Endothelial cell of umbilical vein (primary cell): ENCODE measurements around the gene ZMAT5. TPM values are rescaled to one million over a fixed set of nuclear protein-coding genes. Genes with fewer than 3 reads are reported as not detected.

Source experiments
- BruUV-seq: library from RNA; stranded (reverse); fragments of 400-500 nt; replicated peaks from 2 replicates; lab custom pipeline; 2021; lab: Mats Ljungman, UMichigan
- CTCF ChIA-PET: fragments of 300-600, 350-600 bp; sonication (Branson Sonifier 250); formaldehyde crosslinking; loops from one replicate; lab custom pipeline; 2021; ENCODE audit warnings: antibody characterized with exemption, inconsistent platforms; lab: Charles Lee
- POLR2A ChIA-PET: fragments of 300-600, 350-600 bp; sonication (Branson Sonifier 250); formaldehyde crosslinking; loops from one replicate; lab custom pipeline; 2021; ENCODE audit warnings: antibody characterized with exemption, inconsistent platforms; lab: Charles Lee
- DNase-seq: peaks from one replicate; pipeline ENCODE4 v3.0.0-alpha.2; 2011; ENCODE audit warnings: low read depth, low spot score
- FAIRE-seq: peaks from 2 replicates; lab custom pipeline; 2011; peaks lifted over from hg19 to GRCh38; lab: Jason Lieb, UNC
- H2AFZ ChIP-seq: 2 replicates; pipeline ENCODE4 v1.6.0; 2012; ENCODE audit warnings: low read depth, low read length, control low read depth, inconsistent platforms
- H3K27ac ChIP-seq: 2 replicates; pipeline ENCODE4 v1.5.1; 2011; ENCODE audit warnings: low read depth, mild to moderate bottlenecking, control low read depth, low read length, moderate library complexity; ENCODE audit not compliant: insufficient read depth
- H3K27me3 ChIP-seq, 2 experiments: 2 replicates each; pipeline versions ENCODE4 v1.6.0 to v1.6.1; 2011; ENCODE audit warnings: low read length in 2 of 2, mixed read lengths in 1 of 2; ENCODE audit not compliant: control insufficient read depth in 2 of 2, insufficient read depth in 2 of 2
- H3K36me3 ChIP-seq, 2 experiments: 2 replicates in 1 of 2; 3 replicates in 1 of 2; pipeline ENCODE4 v1.5.1; 2011; ENCODE audit warnings: low read length in 2 of 2, mild to moderate bottlenecking in 1 of 2, moderate library complexity in 1 of 2; ENCODE audit not compliant: control insufficient read depth in 2 of 2, insufficient read depth in 2 of 2; ENCODE audit errors: extremely low read depth in 1 of 2
- H3K4me1 ChIP-seq: 3 replicates; pipeline ENCODE4 v1.5.1; 2011; ENCODE audit warnings: mild to moderate bottlenecking, low read length; ENCODE audit not compliant: control insufficient read depth, insufficient read depth; ENCODE audit errors: extremely low read depth
- H3K4me2 ChIP-seq: 2 replicates; pipeline ENCODE4 v1.6.1; 2011; ENCODE audit warnings: low read length, control low read depth, mixed read lengths; ENCODE audit not compliant: insufficient read depth
- H3K4me3 ChIP-seq, 3 experiments: fragments of 200-600 bp in 1 of 3; sonication (generic), shearing (Covaris generic) in 1 of 3; replicated peaks in 1 of 3; 2 replicates each; pipeline ENCODE4 v1.5.1; 2011 to 2016; ENCODE audit warnings: control low read depth in 3 of 3, low read length in 3 of 3, mild to moderate bottlenecking in 2 of 3, inconsistent platforms in 1 of 3, low read depth in 1 of 3, moderate library complexity in 1 of 3; ENCODE audit not compliant: insufficient read depth in 1 of 3
- H3K79me2 ChIP-seq: 2 replicates; pipeline ENCODE4 v1.6.0; 2012; ENCODE audit warnings: low read length, inconsistent platforms; ENCODE audit not compliant: control insufficient read depth, insufficient read depth
- H3K9ac ChIP-seq: replicated peaks from 2 replicates; pipeline ENCODE3; 2011; ENCODE audit warnings: low read length, control low read depth; ENCODE audit not compliant: insufficient read depth; ENCODE audit errors: extremely low read depth
- H3K9me1 ChIP-seq: replicated peaks from 3 replicates; pipeline ENCODE4 v1.6.0; 2011; ENCODE audit warnings: mild to moderate bottlenecking, low read length; ENCODE audit not compliant: control insufficient read depth, insufficient read depth; ENCODE audit errors: extremely low read depth
- H3K9me3 ChIP-seq: replicated peaks from 2 replicates; pipeline ENCODE4 v1.5.1; 2012; ENCODE audit warnings: low read length, inconsistent platforms; ENCODE audit not compliant: control insufficient read depth, insufficient read depth
- H4K20me1 ChIP-seq: replicated peaks from 2 replicates; pipeline ENCODE3; 2011; ENCODE audit warnings: mild to moderate bottlenecking, low read length; ENCODE audit not compliant: control insufficient read depth, insufficient read depth; ENCODE audit errors: extremely low read depth
- EZH2 ChIP-seq: IDR thresholded peaks from 2 replicates; pipeline ENCODE4 v1.6.1; 2012; ENCODE audit warnings: borderline replicate concordance, low read depth, mild to moderate bottlenecking, moderate library complexity, low read length, inconsistent platforms; ENCODE audit not compliant: severe bottlenecking
- FOS ChIP-seq: IDR thresholded peaks from 2 replicates; pipeline ENCODE4 v1.6.1; 2011; ENCODE audit warnings: mild to moderate bottlenecking, low read length, moderate library complexity, borderline replicate concordance; ENCODE audit not compliant: insufficient read depth
- GATA2 ChIP-seq: IDR thresholded peaks from 2 replicates; pipeline ENCODE4 v1.7.0; 2011; ENCODE audit warnings: low read depth, mild to moderate bottlenecking, moderate library complexity, mixed read lengths, low read length; ENCODE audit not compliant: insufficient read length, insufficient read depth
- JUN ChIP-seq: IDR thresholded peaks from 2 replicates; pipeline ENCODE4 v1.6.1; 2011; ENCODE audit warnings: borderline replicate concordance, low read depth; ENCODE audit not compliant: insufficient read length, insufficient read depth
- MYC ChIP-seq: IDR thresholded peaks from one replicate; pipeline ENCODE4 v1.6.1; 2011; ENCODE audit warnings: mild to moderate bottlenecking, low read depth, low read length
- POLR2A ChIP-seq: IDR thresholded peaks from 2 replicates; pipeline ENCODE4 v1.6.1; 2012; ENCODE audit warnings: low read depth, mild to moderate bottlenecking, control low read depth, low read length
- POLR2AphosphoS5 ChIP-seq: IDR thresholded peaks from 2 replicates; pipeline ENCODE4 v1.6.1; 2012; ENCODE audit warnings: low read depth, mild to moderate bottlenecking, control low read depth, low read length, moderate library complexity; ENCODE audit not compliant: insufficient read depth
- dilution Hi-C: fragments of 300-500 bp; cut with MboI; formaldehyde crosslinking; loops from one replicate; pipeline ENCODE4 v1.15.0; 2019; ENCODE audit warnings: low sequenced_read_pairs; ENCODE audit not compliant: extremely low pct_ligation_motif_present
- intact Hi-C: fragments of 100-400 bp; cut with micrococcal nuclease; formaldehyde crosslinking; loops from one replicate; pipeline ENCODE4 v1.10.0; 2022
- polyA plus RNA-seq, 4 experiments: library from polyadenylated mRNA; depleted of rRNA in 3 of 4; stranded (reverse) in 3 of 4; unstranded in 1 of 4; fragments of >200 nt; gene quantifications; 2 replicates each; pipeline versions ENCODE4 v1.2.1 to v1.2.3, GENCODE V29; 2011 to 2012; ENCODE audit warnings: missing spikeins in 1 of 4
- total RNA-seq: library from RNA; stranded (reverse); gene quantifications from 2 replicates; pipeline ENCODE4 v1.2.3, GENCODE V29; 2021
- TF ChIP-seq, protein P1 (sequence below): IDR thresholded peaks from 2 replicates; pipeline ENCODE4 v1.6.1; 2011; ENCODE audit not compliant: insufficient read depth, insufficient read length
- TF ChIP-seq, protein P2 (sequence below), 2 donors: IDR thresholded peaks; 1 replicate in 1 of 2; 2 replicates in 1 of 2; pipeline ENCODE4 v1.5.1; 2011; ENCODE audit warnings: low read length in 2 of 2, mild to moderate bottlenecking in 2 of 2, moderate library complexity in 2 of 2, control low read depth in 1 of 2, inconsistent platforms in 1 of 2, low read depth in 1 of 2; ENCODE audit not compliant: insufficient read depth in 1 of 2; ENCODE audit errors: extremely low read depth in 1 of 2

ZMAT5 gene
- total and polyA plus RNA-seq, 2 donors (not counting 3 experiments of a cell fraction or from before 2014, with no cell fraction given) = 24.9 to 43.6 TPM

DNA sequence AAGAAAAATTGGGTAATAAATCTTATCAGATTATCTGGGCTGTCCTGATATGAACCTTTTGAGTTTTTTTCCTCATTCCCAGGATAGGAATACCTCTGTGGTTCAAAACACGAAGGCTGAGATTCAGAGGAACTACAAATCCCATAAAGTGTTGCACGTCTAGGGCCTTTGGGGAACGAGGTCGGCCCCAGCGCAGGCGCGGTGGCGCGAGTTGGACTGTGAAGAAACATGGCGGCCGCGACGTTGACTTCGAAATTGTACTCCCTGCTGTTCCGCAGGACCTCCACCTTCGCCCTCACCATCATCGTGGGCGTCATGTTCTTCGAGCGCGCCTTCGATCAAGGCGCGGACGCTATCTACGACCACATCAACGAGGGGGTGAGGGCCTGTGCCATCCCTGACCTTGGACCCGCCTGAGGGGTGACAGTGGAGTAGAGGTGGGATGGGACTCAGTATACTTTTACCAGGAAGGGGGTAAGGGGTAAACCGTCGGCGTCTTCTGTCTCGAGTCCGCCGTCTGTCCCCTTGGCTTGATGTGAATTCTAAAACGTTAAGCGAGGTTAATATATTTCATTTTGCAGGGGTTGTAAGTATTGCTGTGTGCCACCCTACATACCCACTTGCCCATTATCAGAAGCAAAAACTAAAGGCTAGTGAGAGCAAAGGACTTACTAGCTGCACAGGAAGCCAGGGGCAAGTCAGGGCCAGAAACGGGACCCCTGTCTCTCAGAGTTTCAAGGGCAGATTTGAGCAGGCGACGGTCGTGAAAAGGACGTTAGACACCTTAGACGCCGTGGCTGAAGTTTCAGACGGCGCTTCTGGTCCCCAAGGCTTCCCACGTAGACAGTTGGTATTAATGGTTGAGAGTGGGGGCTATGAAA is 604 bp upstream of the ZMAT5 start, which contains the start of gene UQCR10:
UQCR10 (plus strand) TSS at position 199 of the 881 bp plus-strand sequence; CDS start at position 229, 30 bp downstream.
- dilution Hi-C loops (no loop called here), intact Hi-C loops (loop anchor here (1.0 to 2.0 kb wide), 3 partner anchors 115 to 429 kb away; partner anchors contain the start of gene MTMR3)
- ChIA-PET CTCF (interaction anchor here (0.7 to 1.8 kb wide), 5 partner anchors 8 to 321 kb away, joined by 3 to 10 read pairs (median 5); no protein-coding TSS in a partner anchor), POLR2A (interaction anchor here (0.8 to 1.0 kb wide), 2 partner anchors 9 to 45 kb away, joined by 3 read pairs; no protein-coding TSS in a partner anchor)
- FAIRE-seq (no peak), DNase-seq (peak; percentile 93)
- H2AFZ ChIP-seq = peak within 1 kb of the TSS; percentile 74
- H3K4me3 ChIP-seq = peak within 1 kb of the TSS; percentile 44 to 98 (median 81)
- peaks cover 15% of the 10 kb centered on the region for H3K79me2 ChIP-seq
- TF ChIP-seq POLR2A = peak; percentile 89
- TF ChIP-seq POLR2AphosphoS5 = peak; percentile 67
- no peak for TF ChIP-seq EZH2
- peak within 1 kb of the TSS; percentile 67 for H3K27ac ChIP-seq
- peak within 1 kb of the TSS; percentile 78 for H3K9ac ChIP-seq
- no peaks in the 10 kb centered on the region for H3K9me3 ChIP-seq
- BruUV-seq = TSS peak; percentile 66
- peaks cover 12% of the 10 kb centered on the region for H3K4me1 ChIP-seq
- H3K9me1 ChIP-seq = no peaks in the 10 kb centered on the region
- H3K27me3 ChIP-seq = no peaks in the 10 kb centered on the region
- H3K4me2 ChIP-seq = peak within 1 kb of the TSS; percentile 88
- H4K20me1 ChIP-seq = no peaks in the 10 kb centered on the region
- peaks cover 0 to 4% of the 10 kb centered on the region in 2 experiments for H3K36me3 ChIP-seq

DNA sequence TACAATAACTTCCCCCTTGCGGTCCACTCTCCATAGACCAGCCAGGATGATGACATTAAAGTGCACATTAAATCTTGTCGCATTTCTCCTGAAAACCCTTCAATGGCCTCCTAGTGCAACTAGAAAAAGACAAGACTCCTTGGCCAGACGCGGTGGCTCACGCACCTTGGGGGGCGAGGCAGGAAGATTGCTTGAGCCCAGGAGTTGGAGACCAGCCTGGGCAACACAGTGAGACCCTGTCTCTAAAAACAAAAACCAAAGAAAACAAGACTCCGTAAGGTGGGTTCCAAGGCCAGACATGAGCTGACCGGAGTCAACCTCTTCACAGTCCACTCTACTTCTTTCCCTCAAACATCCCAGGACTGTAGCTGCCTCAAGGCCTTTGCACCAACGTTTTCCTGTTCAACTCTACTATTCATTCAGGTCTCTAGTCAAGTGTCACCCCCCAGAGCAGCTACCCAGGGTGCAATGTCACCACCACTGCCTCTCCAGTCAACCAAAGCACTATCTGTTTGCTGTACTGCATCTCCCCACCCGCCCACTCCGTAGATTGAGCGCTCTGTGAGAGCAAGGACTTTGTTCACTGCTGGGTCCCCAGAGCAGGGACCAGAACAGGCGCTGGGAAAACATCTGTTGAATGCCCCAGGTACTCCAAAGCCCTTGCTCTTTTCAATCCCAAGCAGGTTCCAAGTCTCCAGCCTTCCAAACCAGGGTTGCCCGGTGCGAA is 739 bp downstream of the ZMAT5 start:
- Histone ChIP-seq H3K9me1 (no peaks in the 10 kb centered on the region), H3K9me3 (no peaks in the 10 kb centered on the region), H3K9ac (peak overlapping the region; percentile 78), H3K4me3 (peak overlapping the region; percentile 44 to 80 (median 71)), H3K79me2 (peaks cover 15% of the 10 kb centered on the region), H3K27me3 (no peaks in the 10 kb centered on the region), H3K27ac (peak overlapping the region; percentile 67), H3K4me1 (peaks cover 12% of the 10 kb centered on the region), H4K20me1 (no peaks in the 10 kb centered on the region), H3K4me2 (peak overlapping the region; percentile 81), H3K36me3 (peaks cover 0 to 4% of the 10 kb centered on the region in 2 experiments), H2AFZ (peak overlapping the region; percentile 69)
- no peak for FAIRE-seq
- CTCF ChIA-PET = interaction anchor here (0.7 to 1.8 kb wide), 6 partner anchors 10 to 323 kb away, joined by 3 to 10 read pairs (median 4); no protein-coding TSS in a partner anchor
- intact Hi-C loops (loop anchor here (2.0 kb wide), 1 partner anchor 117 kb away; the partner anchor contains the start of gene MTMR3), dilution Hi-C loops (no loop called here)
- TF ChIP-seq POLR2A = no peak
- TF ChIP-seq, protein P1, sequence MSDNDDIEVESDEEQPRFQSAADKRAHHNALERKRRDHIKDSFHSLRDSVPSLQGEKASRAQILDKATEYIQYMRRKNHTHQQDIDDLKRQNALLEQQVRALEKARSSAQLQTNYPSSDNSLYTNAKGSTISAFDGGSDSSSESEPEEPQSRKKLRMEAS = no peak
- no peak for TF ChIP-seq JUN
- no peak for TF ChIP-seq POLR2AphosphoS5
- TF ChIP-seq, protein P2, sequence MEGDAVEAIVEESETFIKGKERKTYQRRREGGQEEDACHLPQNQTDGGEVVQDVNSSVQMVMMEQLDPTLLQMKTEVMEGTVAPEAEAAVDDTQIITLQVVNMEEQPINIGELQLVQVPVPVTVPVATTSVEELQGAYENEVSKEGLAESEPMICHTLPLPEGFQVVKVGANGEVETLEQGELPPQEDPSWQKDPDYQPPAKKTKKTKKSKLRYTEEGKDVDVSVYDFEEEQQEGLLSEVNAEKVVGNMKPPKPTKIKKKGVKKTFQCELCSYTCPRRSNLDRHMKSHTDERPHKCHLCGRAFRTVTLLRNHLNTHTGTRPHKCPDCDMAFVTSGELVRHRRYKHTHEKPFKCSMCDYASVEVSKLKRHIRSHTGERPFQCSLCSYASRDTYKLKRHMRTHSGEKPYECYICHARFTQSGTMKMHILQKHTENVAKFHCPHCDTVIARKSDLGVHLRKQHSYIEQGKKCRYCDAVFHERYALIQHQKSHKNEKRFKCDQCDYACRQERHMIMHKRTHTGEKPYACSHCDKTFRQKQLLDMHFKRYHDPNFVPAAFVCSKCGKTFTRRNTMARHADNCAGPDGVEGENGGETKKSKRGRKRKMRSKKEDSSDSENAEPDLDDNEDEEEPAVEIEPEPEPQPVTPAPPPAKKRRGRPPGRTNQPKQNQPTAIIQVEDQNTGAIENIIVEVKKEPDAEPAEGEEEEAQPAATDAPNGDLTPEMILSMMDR (IDR thresholded peaks at IDR 0.05; ENCODE audit: extremely low read depth in 1 of 2, insufficient read depth in 1 of 2, low read depth in 1 of 2, low read length in 2 of 2) = no peak
- no peak for TF ChIP-seq FOS
- TF ChIP-seq MYC = no peak
- no peak for TF ChIP-seq EZH2
- TF ChIP-seq GATA2 = no peak
- POLR2A ChIA-PET = interaction anchor here (0.6 to 1.0 kb wide), 3 partner anchors 10 to 183 kb away, joined by 3 to 6 read pairs (median 3); no protein-coding TSS in a partner anchor
- no peak for DNase-seq
- BruUV-seq = no TSS peak
